ENCODE results near the gene EPHB3. TPM values are rescaled to one million over a fixed set of nuclear protein-coding genes. Genes with fewer than 3 reads are reported as not detected.

EPHB3 gene
- total RNA-seq, 2 experiments from 2014 or later = 0.12 to 0.22 TPM

- Mint-ChIP-seq H3K9me3 (no peaks in the 10 kb centered on the region), H3K4me3 (peak overlapping the region; percentile 27)
- no peak for DNase-seq
These were observed 7.6 kb downstream of the EPHB3 start for GRCh38 chr3:184568924-184569829.

GRCh38 chr3:184570035-184570434, 8.4 kb downstream of the EPHB3 start:
- H3K4me1 Mint-ChIP-seq = peaks cover 8% of the 10 kb centered on the region
- CTCF ChIA-PET = interaction anchor here (1.4 kb wide), 1 partner anchor 9 kb away, joined by 8 read pairs; the partner anchor contains the start of gene EPHB3
- H3K4me3 Mint-ChIP-seq = no peak overlapping the region
- H3K9me3 Mint-ChIP-seq = no peaks in the 10 kb centered on the region
- H3K27me3 Mint-ChIP-seq = peaks cover 43% of the 10 kb centered on the region
- POLR2A ChIA-PET = no interaction called here
- DNase-seq = no peak
- H3K27ac Mint-ChIP-seq = no peak overlapping the region
- no peaks in the 10 kb centered on the region for H3K36me3 Mint-ChIP-seq (ENCODE audit: low read depth)

More at GRCh38 chr3:184568924-184569829, 7.6 kb downstream of the EPHB3 start:
- CTCF ChIA-PET = interaction anchor here (1.1 to 1.4 kb wide), 2 partner anchors 8 to 209 kb away, joined by 3 to 8 read pairs; partner anchors contain the start of gene EPHB3
- POLR2A ChIA-PET = no interaction called here
- Mint-ChIP-seq H3K27ac (no peak overlapping the region), H3K27me3 (peaks cover 49% of the 10 kb centered on the region), H3K4me1 (peaks cover 8% of the 10 kb centered on the region), H3K36me3 (ENCODE audit: low read depth) (no peaks in the 10 kb centered on the region)

- H3K9me3 Mint-ChIP-seq = no peaks in the 10 kb centered on the region
- peaks cover 8% of the 10 kb centered on the region for H3K4me1 Mint-ChIP-seq
- no peak overlapping the region for H3K27ac Mint-ChIP-seq
- ChIA-PET POLR2A (no interaction called here), CTCF (interaction anchor here (1.4 kb wide), 1 partner anchor 9 kb away, joined by 8 read pairs; the partner anchor contains the start of gene EPHB3)
- no peak overlapping the region for H3K4me3 Mint-ChIP-seq
- H3K36me3 Mint-ChIP-seq (ENCODE audit: low read depth) = no peaks in the 10 kb centered on the region
- H3K27me3 Mint-ChIP-seq = peaks cover 39% of the 10 kb centered on the region
- no peak for DNase-seq
These were observed 8.9 kb downstream of the EPHB3 start for GRCh38 chr3:184570489-184570888.

- Mint-ChIP-seq H3K36me3 (ENCODE audit: low read depth) (no peaks in the 10 kb centered on the region), H3K4me1 (peaks cover 6% of the 10 kb centered on the region), H3K9me3 (no peaks in the 10 kb centered on the region), H3K4me3 (no peak overlapping the region), H3K27me3 (peaks cover 39% of the 10 kb centered on the region), H3K27ac (no peak overlapping the region)
- ChIA-PET CTCF (interaction anchor here (0.6 to 0.9 kb wide), 2 partner anchors 20 to 63 kb away, joined by 3 read pairs; no protein-coding TSS in a partner anchor), POLR2A (no interaction called here)
- no peak for DNase-seq
These were observed 10.3 kb downstream of the EPHB3 start for GRCh38 chr3:184571750-184572377.

GRCh38 chr3:184572633-184573270, 11.2 kb downstream of the EPHB3 start:
- Mint-ChIP-seq H3K4me1 (peaks cover under 1% of the 10 kb centered on the region), H3K36me3 (ENCODE audit: low read depth) (no peaks in the 10 kb centered on the region), H3K9me3 (no peaks in the 10 kb centered on the region), H3K4me3 (no peak overlapping the region), H3K27ac (no peak overlapping the region), H3K27me3 (peaks cover 36% of the 10 kb centered on the region)
- DNase-seq = no peak
- ChIA-PET POLR2A (no interaction called here), CTCF (interaction anchor here (0.6 to 0.9 kb wide), 4 partner anchors 20 to 250 kb away, joined by 3 to 7 read pairs (median 3); no protein-coding TSS in a partner anchor)

- ChIA-PET CTCF (interaction anchor here (0.6 to 2.4 kb wide), 2 partner anchors 14 to 122 kb away, joined by 4 to 10 read pairs; partner anchors contain the start of gene EPHB3), POLR2A (no interaction called here)
- no peaks in the 10 kb centered on the region for H3K4me1 Mint-ChIP-seq
These were observed 13.2 kb downstream of the EPHB3 start for GRCh38 chr3:184574515-184575417.

GRCh38 chr3:184575701-184576100, 14.1 kb downstream of the EPHB3 start:
- POLR2A ChIA-PET = no interaction called here

More at GRCh38 chr3:184574515-184575417, 13.2 kb downstream of the EPHB3 start:
- Mint-ChIP-seq H3K27me3 (peaks cover 20% of the 10 kb centered on the region), H3K27ac (no peak overlapping the region), H3K4me3 (no peak overlapping the region), H3K36me3 (ENCODE audit: low read depth) (no peaks in the 10 kb centered on the region), H3K9me3 (no peaks in the 10 kb centered on the region)
- DNase-seq = no peak

GRCh38 chr3:184576457-184577240, 15.1 kb downstream of the EPHB3 start:
- no peak for DNase-seq
- H3K27me3 Mint-ChIP-seq = peaks cover 7% of the 10 kb centered on the region
- H3K4me3 Mint-ChIP-seq = no peak overlapping the region
- H3K4me1 Mint-ChIP-seq = no peaks in the 10 kb centered on the region
- H3K27ac Mint-ChIP-seq = no peak overlapping the region
- H3K9me3 Mint-ChIP-seq = no peaks in the 10 kb centered on the region
- CTCF ChIA-PET = interaction anchor here (0.7 to 1.2 kb wide), 2 partner anchors 16 to 201 kb away, joined by 3 to 11 read pairs; partner anchors contain the start of gene EPHB3
- H3K36me3 Mint-ChIP-seq (ENCODE audit: low read depth) = no peaks in the 10 kb centered on the region
- POLR2A ChIA-PET = no interaction called here

More at GRCh38 chr3:184575701-184576100, 14.1 kb downstream of the EPHB3 start:
- no peak for DNase-seq
- Mint-ChIP-seq H3K27me3 (peaks cover 12% of the 10 kb centered on the region), H3K36me3 (ENCODE audit: low read depth) (no peaks in the 10 kb centered on the region), H3K4me3 (no peak overlapping the region), H3K9me3 (no peaks in the 10 kb centered on the region), H3K4me1 (no peaks in the 10 kb centered on the region), H3K27ac (no peak overlapping the region)
- CTCF ChIA-PET = interaction anchor here (0.5 to 2.4 kb wide), 3 partner anchors 15 to 210 kb away, joined by 3 to 11 read pairs (median 10); partner anchors contain the start of gene EPHB3

- Mint-ChIP-seq H3K36me3 (ENCODE audit: low read depth) (no peaks in the 10 kb centered on the region), H3K9me3 (no peaks in the 10 kb centered on the region), H3K4me3 (no peak overlapping the region), H3K4me1 (peaks cover under 1% of the 10 kb centered on the region), H3K27ac (no peak overlapping the region), H3K27me3 (peaks cover 6% of the 10 kb centered on the region)
- no peak for DNase-seq
- ChIA-PET POLR2A (no interaction called here), CTCF (interaction anchor here (0.7 to 1.0 kb wide), 2 partner anchors 8 to 200 kb away, joined by 3 to 7 read pairs; no protein-coding TSS in a partner anchor)
These were observed 16.0 kb downstream of the EPHB3 start for GRCh38 chr3:184577546-184577945.

- H3K9me3 Mint-ChIP-seq = no peaks in the 10 kb centered on the region
- ChIA-PET CTCF (interaction anchor here (1.0 to 1.6 kb wide), 2 partner anchors 8 to 17 kb away, joined by 7 to 8 read pairs; partner anchors contain the start of gene EPHB3), POLR2A (no interaction called here)
- H3K27me3 Mint-ChIP-seq = peaks cover 13% of the 10 kb centered on the region
- H3K27ac Mint-ChIP-seq = no peak overlapping the region
- H3K36me3 Mint-ChIP-seq (ENCODE audit: low read depth) = no peaks in the 10 kb centered on the region
- H3K4me3 Mint-ChIP-seq = no peak overlapping the region
- DNase-seq = no peak
- peaks cover 5% of the 10 kb centered on the region for H3K4me1 Mint-ChIP-seq
These were observed 16.6 kb downstream of the EPHB3 start for GRCh38 chr3:184578218-184578617.

- Mint-ChIP-seq H3K27ac (no peak overlapping the region), H3K36me3 (ENCODE audit: low read depth) (no peaks in the 10 kb centered on the region), H3K27me3 (peaks cover 13% of the 10 kb centered on the region), H3K4me1 (peaks cover 5% of the 10 kb centered on the region), H3K9me3 (no peaks in the 10 kb centered on the region), H3K4me3 (no peak overlapping the region)
- ChIA-PET CTCF (interaction anchor here (1.3 to 1.6 kb wide), 2 partner anchors 18 to 25 kb away, joined by 3 to 8 read pairs; partner anchors contain the start of gene EPHB3), POLR2A (no interaction called here)
- no peak for DNase-seq
These were observed 17.2 kb downstream of the EPHB3 start for GRCh38 chr3:184578822-184579221.
